Panc1 (cell line): ENCODE measurements around the gene RHOG.

ENCODE experiments used
- POLR2AphosphoS5 ChIP-seq: IDR thresholded peaks from 2 replicates; pipeline ENCODE4 v1.6.1; 2012; ENCODE audit warnings: mild to moderate bottlenecking, low read depth, low read length, moderate library complexity
- REST ChIP-seq, 2 experiments: IDR thresholded peaks; 2 replicates each; pipeline ENCODE4 v1.6.1; 2011 to 2012; ENCODE audit warnings: low read depth in 2 of 2, control low read depth in 1 of 2, low read length in 1 of 2, mild to moderate bottlenecking in 1 of 2, moderate library complexity in 1 of 2; ENCODE audit not compliant: insufficient read depth in 1 of 2
- SIN3A ChIP-seq: IDR thresholded peaks from 2 replicates; pipeline ENCODE4 v1.6.1; 2012; ENCODE audit warnings: low read depth, mild to moderate bottlenecking, low read length, moderate library complexity, borderline replicate concordance; ENCODE audit not compliant: insufficient read depth

DNA sequence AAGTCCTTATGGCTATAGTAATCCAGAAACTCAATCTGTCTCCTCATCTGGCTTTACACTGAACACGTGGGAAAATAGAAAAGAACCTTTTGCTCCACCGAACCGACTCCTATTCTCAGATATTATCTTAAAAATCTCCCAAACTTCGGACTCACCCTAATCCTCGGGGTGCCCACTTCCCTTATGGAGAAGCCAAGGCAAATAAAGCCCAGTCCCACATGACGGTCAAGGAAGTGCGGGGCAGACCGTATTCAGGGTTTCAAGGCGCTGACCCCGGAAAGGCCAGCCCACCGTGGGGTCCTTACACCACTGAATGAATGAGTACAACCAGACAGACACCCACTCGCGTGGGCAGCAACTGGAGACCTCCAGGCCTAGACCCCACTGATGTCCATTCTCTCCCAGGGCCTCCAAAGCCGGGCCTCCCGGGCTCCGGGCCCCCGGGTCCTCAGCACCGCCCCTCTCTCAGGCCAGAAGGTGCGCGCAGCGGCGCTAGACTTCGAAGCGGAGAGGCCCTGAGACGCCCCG, 43.9 kb downstream of the RHOG start:
- no peak for TF ChIP-seq REST (IDR thresholded peaks at IDR 0.05; ENCODE audit: insufficient read depth in 1 of 2, low read depth in 2 of 2, low read length in 1 of 2)
- no peak for TF ChIP-seq SIN3A
- no peak for TF ChIP-seq POLR2AphosphoS5
